HG03439 (cell line): ENCODE measurements around the gene RBFOX2.
"Not testable (repeated sequence)": the region's sequence is repeated elsewhere in the genome, so short reads cannot be mapped to it uniquely, and the experiment has no call there.

Source experiments
- ATAC-seq: cut with Tn5 transposase; IDR thresholded peaks from one replicate; pipeline ENCODE4 v1.9.1; 2021; ENCODE audit warnings: mild to moderate bottlenecking, moderate library complexity; ENCODE audit not compliant: unreplicated experiment

RBFOX2 gene

DNA sequence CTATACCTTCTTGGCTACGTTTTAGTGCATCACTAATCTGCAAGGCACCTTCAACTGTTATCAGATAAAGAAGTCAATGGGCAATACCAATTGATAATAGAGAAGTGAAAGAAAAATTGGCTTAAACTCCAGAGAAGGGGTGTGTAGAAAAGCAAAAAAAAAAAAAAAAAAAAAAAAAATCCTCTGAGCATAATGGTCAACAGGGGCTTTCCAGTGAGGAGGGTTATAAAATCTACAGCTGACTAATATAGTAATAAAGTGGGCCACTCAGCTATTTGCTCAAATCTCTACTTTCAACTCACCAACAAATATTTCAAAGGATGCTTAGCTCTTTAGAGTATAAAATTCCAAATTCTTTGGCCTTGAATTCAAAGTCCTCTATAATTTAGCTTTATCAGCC lies 233.1 kb downstream of the RBFOX2 start:
- ATAC-seq: no peak

DNA sequence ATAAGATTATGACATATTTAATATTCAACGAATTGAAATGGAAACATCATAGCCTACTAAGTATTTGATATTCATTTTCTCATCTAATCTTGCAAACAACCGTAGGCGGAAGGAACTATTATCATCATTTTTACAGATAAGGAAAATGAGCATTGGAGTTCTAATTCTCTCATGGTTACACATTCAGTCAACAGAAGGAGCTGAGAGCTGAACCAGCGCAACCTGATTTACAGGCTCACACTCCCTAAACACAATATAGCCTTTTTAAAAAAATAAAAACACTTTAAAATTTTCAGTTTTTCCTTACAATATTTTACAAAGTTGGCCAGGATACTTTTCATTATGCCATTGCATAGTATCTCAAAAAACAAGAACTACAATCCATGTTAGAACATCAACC lies 236.1 kb downstream of the RBFOX2 start:
- ATAC-seq: no peak

DNA sequence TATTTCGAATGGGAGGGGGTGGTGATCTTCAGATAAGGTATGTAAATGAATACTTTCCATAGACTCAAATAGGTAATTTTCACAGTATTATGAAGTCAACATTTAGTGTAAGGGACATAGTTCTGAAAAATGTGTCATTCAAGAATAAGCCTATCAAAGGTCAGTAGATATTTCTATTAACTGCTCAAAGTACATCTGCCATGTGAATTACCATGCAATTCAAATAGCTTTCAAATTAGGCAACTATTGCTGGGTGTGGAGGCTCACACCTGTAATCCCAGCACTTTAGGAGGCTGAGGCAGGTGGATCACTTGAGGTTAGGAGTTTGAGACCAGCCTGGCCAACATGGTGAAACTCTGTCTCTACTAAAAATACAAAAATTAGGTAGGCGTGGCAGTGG lies 236.8 kb downstream of the RBFOX2 start:
- ATAC-seq: not testable (repeated sequence)

DNA sequence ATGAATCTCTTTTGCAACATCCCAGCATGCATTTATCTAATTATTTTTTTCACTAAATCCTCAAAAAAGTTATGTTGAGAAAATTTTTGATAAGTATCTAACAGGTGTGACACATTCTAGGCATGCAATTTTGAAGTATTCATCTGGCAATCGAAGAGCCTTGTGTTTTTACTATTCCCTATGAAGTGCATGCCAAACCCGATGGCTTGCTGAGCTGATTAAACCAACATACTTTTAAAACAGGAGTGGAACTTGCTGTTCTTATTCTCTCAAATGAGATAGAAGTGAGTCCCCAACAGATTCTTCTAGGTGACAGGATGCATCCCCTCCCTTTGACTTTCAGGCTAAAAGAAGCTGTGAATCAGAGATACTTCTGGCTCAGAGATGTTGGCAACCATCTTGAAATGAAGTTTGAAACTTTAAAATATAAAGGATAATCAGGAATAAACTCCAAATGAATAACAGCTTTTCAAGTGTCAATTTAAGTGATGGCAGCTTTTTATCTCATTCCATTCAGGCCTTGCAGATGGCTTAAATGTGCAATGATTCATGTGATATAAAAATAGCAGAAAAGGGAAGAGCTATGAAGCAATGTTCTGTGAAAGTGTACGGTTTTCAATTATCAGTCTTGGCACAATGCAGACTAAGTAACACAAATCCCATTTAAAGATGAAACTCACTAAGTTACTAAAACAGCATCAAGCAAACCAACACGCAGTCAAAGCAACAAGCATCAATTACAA lies 243.3 kb downstream of the RBFOX2 start:
- ATAC-seq: no peak

DNA sequence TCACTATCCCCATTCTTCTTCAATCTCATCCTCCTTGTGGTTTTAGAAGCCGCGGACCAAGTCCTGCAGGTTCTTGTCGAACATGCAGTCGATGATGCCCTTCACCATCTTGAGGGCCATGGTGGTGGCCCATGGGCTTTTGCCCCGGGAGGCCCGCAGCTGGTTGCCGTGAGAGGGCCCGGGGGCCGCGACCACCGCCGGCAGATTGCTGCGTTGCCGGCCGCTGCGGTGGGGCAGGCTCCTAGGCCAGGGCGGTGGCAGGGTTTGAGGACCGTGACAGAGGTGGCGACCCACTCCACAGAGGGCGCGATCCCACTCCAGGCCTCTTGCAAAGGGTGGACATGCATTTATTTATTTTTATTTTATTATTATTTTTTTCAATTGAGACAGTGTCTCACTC lies 244.0 kb downstream of the RBFOX2 start:
- no peak for ATAC-seq

DNA sequence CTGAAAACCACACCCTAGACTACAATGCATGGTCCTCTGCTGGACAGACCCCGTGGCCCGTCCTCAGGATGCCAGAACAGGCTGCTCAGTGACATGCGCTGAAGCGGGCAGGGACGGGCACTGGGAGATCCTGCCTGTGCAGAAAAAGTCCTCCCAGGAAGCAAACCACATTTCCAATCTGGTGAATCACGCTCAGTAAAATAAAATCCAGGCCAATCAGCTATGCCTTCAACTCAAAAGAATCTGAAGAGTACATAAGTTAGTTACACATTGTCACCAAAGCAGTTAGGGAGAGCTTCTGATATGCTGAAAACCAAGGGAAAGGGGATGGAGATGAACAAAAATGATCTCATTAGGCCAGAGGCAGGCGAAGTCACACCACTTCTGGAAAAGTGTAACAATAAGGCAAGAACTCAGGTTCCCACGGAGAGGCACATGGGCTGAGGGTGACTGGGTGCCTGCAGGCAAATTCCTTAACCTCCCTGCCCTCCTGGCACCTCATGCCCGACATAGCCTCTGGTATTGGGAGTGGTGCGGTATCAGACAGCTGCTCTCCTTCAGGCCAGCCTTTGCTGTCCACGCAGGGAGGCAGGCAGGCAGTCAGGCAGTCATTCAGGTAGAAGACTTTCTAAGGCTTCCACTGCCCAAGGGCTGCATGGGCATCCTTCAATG lies 244.5 kb downstream of the RBFOX2 start:
- no peak for ATAC-seq

DNA sequence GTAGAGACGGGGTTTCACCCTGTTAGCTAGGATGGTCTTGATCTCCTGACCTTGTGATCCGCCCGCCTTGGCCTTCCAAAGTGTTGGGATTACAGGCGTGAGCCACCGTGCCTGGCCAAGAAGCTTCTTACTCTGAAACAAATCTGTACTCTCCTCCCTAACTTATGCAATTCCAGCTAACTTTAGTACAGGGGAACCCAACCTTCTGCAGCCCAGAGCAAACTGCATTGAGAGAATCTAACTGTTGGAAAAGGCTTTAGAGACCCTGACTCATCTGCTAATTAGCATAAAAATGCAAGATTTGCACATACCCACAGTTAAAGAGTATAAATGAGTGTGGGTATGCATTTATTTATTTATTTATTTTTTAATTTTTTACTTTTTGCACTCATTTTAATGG lies 246.1 kb downstream of the RBFOX2 start:
- no peak for ATAC-seq

DNA sequence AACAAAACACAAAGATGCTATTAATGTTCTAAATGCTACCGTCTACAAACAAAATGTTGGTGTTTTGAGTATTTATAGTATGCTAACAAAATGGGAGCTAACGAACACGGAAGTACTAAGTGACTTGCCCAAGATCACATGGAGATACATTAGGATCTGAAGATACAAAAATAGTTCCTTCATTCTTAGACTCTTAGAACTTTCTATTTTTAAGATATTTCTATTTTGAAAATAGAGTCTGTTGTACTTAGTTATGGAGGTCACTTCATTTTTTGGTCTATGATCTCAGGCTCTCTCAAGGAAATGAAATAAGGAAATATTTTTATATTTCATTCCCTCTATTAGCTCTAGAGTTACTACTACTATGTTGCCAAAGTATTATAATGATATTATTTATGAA lies 246.7 kb downstream of the RBFOX2 start:
- ATAC-seq: no peak

DNA sequence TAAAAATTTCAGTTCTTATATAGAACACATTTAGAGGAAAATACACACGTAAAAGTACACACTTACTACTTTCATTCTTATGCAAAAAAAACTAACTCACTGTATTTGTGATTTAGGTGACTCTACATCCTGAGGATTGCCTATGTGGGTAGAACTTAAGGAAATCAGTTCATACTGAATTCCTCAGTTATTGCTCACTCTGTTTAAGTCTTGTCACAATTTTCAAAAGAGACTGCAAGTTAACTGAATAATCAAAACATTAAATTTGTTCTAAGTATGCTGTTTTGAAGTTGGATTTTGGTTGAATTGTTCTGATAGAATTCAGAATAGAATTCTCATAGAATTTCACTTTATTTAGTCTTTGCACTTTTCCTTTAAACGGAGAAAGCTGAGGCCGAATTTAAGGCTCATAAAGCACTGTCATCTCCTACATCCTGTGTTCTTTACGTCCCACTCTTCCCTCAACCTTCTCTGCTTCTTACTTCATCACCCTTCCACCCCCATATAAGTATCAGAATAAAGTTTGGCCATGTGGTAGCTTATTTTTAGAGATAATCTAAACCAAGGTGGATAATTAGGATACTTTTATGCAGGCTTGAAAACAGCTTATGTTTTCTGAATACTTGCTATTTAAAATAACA lies 251.2 kb downstream of the RBFOX2 start:
- ATAC-seq: no peak

DNA sequence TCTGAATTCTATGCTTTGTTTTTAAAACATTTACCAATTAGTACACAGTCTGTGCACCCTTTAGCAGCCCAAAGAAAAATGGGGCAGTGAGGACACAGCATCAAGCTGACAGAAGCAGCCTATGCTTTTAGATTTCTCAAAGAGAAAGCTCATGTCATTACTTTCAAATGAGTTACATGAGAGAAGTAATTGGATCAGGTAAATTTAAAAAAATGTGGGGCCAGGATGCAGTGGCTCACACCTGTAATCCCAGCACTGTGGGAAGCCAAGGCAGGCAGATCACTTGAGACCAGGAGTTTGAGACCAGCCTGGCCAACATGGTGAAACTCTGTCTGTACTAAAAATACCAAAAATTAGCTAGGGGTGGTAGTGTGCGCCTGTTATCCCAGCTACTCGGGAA lies 253.3 kb downstream of the RBFOX2 start:
- no peak for ATAC-seq

DNA sequence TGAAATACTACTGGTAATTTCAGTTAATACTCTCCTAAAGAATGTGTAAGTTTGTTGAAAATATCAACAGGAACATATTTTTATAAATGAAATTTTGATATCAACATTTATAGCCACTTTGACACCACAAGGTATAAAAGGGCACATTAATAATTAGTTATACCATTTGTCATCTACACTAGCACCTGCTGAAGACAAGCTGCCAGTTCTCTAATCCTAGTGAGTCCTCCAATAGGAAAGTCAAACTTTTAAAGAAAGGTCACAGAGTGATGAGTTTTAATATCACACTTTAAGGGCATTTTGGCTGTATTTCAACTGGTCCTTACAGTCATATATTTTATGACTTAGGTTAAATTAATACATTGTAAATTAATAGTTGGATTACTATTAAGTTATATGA lies 258.6 kb downstream of the RBFOX2 start:
- ATAC-seq: no peak

DNA sequence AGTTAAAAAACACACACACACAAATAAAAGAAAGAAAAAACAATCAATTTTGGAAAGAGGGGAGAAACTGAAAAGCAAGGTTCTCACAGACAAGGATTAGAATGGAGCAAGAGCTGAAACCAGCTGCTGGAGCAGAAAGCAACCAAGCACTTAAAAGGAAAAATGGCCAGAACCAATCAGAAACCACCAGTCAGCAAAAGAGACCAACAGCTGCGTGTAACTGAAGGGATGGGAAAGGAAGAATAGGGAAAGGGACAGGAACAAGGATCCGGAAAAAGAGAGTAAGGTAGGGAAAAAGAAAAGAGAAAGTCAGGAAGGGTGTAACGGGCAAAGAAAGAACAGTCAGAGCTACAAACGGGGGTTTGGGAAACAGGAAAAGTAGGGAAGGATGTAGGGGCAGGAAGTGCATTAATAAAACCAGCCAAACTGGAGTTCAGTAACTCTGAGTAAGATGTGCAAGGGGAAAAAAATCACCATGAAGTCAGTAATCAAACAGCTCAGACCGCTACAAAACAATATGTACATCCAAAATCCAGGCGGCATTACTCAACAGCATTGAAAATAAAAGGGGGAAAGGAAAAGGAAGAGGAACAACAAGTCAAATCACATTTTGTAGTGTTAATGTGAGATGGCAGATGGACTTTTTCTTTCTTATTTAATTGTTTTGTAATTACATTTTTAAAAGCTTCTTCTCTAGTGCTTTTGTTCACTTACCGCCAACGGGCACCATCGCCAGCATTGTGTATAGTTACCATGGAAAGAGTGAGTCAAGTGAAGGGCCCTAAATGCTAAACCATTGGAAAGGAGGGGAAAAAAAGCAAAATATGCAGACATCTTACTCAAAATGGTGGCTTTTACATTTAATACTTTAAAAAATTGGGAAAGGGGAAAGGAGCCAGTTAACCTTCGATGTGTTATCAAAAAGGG lies 261.7 kb downstream of the RBFOX2 start:
- ATAC-seq: no peak

DNA sequence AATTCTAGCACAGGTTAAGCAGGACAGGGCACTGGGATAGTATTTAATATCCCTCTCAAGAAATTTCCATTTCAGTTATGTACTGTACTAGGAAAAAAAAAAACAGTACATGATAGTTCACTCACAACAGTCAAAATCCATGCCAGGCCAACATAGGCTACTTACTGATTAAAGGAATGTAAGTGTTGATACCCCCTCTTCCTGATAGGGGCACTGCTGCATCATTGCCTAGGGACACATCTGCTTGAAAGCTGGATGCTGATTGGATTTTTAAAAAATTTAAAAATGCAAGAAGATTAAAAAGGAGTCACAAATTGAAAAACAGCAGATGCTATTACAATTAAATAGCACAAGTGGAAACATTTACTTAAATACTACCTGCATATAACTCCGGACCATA lies 267.6 kb downstream of the RBFOX2 start:
- ATAC-seq: no peak

DNA sequence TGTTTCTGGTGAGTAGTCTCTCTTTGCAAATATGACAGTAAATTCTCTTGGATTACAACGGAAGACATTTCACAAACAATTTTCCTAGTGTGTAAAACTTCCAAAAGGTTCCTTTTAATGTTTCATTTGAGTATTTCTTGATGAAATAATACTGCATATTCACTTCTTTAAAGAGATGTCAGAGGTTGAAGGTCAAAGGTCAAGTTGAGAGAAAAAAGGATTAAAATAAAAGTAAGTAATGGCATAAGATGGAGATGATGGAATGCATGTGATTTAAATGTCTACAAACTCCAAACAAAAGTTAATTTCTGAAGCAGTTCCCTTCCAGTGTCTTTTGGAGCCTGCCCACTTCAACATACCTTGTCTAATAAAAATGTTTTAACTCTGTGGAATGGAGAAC lies 270.2 kb downstream of the RBFOX2 start:
- no peak for ATAC-seq

DNA sequence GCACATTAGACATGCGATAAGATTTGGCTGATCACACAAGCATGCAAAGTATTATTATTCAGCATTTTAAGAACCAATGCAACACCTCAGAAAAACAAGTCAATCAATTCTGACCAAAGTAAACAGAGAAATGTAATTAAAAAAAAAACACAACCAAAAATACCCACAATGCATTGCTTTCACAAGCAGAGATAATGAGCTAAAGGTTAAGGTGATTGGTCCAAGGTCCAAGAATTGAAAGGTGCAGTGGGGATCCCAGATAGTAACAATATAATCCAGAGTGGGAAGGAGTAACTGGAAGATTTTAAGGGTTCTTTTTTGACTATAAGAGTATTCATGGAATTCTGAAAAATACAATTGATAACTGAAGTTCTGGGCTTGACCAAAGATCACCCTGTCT lies 271.9 kb downstream of the RBFOX2 start:
- no peak for ATAC-seq

DNA sequence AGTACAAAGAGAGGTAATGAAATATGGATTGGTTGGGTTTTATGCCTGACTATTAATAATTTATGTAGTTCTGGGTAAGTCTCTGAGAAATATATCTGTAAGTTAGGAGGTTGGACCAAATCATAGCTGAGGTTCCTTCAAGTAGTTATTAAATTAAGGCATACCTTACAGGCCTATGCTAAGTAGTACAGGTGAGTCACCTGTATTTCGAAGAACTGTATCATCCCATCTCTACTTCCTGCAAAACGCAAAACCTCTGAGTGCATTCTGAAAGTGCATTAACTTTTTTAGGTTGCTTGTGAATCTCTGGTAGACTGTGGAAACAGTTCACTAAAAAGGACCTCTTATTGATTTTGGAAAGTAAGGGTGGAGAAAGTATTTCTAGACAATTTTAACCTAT lies 273.9 kb downstream of the RBFOX2 start:
- no peak for ATAC-seq

DNA sequence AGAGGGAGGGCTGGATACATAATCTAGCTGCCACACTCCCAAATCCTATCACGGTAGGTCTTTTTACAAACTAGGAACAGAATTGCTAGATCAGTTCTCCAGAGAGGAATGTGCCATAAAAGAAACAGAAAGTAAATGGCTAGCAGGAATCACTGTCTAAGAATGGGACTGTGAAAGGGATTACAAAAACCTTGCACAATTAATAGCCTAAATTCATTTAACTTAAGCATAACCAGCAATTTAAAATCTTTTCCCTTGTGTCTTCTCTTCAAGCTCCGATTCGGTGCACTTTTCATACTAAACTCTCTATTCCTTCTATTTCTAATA lies 275.8 kb downstream of the RBFOX2 start:
- ATAC-seq: no peak

DNA sequence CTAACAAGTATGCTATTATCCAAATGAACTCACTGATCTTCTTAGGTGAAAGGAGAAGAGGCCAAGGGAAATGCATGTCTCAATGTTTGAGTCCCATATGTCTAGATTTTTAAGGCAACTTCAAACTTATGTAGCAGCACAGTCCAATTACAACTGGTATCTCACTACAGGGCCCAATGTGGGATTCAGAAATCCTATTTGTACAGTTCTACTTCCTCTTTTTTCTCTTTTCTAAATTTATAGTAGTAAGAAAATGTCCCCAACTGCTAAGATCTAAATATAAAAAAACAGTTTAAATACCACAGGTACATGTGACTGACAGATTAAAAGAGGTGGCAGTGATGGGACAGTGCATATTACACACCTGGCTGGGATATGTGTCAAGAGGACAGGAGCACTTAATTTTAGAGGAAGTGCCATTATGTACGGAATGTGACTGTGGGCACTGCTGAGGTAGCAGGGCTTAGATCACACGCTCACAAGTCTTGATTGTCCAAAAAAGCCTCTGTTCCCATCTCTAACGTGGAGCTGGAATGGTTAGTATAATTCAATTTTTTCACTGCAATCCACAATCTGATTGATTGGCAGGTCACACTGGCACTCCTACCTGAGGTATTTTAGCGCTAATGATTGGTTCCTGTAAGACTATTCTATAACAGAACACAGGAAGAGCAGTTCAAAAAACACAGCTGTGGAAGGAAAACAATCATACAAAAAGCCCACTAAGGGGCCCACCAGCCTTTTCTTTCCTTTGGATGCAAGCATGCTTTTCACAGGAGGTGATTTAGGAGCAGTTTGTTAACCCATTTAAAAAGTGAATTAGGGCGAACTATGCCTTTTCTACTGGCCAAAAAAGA lies 276.4 kb downstream of the RBFOX2 start:
- ATAC-seq: no peak

DNA sequence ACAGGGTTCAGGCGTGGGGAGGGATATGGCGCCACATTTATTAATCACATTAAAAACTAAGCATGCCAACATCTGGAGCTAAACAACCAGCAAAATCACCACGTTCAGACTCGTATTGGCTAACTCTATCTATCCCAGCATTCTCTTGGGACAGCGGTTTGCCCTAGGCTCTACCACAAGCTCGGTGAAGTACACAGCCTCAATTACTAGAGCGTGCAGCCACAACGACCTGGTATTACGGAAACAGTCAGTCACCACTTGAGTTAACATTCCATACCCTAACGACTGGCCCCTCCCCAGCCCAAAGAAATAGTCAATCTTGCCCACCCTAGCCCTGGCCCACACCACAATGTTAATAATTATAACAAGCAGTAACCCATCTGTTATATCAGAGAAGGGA lies 278.8 kb downstream of the RBFOX2 start:
- ATAC-seq: peak; percentile 69

DNA sequence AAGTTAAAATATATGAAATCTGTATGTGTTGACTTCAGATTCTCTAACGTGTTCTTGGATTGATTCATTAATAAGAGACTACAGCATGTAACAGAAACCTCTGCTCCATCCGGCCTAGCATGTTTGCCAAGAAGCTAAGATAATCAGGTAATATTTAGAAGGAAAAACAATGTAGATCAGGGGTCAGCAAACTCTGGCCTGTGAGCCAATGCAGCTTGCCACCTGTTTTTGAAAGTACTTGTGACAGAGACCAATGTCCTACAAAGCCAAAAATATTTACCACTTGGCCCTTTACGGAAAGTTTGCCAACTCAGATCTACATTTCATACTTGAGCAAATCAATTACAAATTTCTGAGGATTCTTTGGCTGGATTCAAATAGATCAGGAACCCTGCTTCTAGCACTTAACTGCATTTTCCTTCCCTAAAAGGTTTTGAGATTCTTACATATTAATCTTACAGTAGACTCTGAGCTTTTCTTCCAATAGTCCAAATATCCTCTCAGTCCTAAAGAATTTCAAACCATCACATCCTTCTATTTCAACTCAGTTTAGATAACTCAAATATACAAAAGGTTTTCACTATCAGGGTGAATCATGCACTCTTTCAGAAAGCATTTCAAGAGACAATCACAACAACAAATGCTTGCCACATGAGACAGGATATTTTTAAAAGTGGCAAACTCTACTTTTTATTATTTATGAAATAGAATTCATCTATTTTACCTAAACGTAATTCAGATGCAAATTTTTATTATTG lies 281.5 kb downstream of the RBFOX2 start:
- no peak for ATAC-seq
